ENCODE measurements around the gene LEP. TPM values are rescaled to one million over a fixed set of nuclear protein-coding genes. Genes with fewer than 3 reads are reported as not detected.

The LEP gene
- total and polyA plus RNA-seq, 9 of the 15 experiments (the other 6 are each of a cell fraction or from before 2014, with no cell fraction given), result not detected

GRCh38 chr7:128247640-128248194, 6.6 kb downstream of the LEP start (continued):
- TF ChIP-seq NFE2 (IDR thresholded peaks at IDR 0.05; ENCODE audit: low read depth) (peak; percentile 94), ATF3 (IDR thresholded peaks at IDR 0.05) (peak; percentile 73), ATF3 (CRISPR knock-in tag; conservative IDR thresholded peaks at IDR 0.05) (no peak), ZBTB12 (CRISPR knock-in tag; IDR thresholded peaks at IDR 0.05) (no peak), ZC3H4 (CRISPR knock-in tag; IDR thresholded peaks at IDR 0.05; ENCODE audit: borderline replicate concordance) (no peak), TRIM24 (IDR thresholded peaks at IDR 0.05) (peak; percentile 7 to 71; a peak in 2 of 4 replicates), MAFF (IDR thresholded peaks at IDR 0.05; ENCODE audit: low read length) (peak; percentile 89), GATA2 (CRISPR knock-in tag; IDR thresholded peaks at IDR 0.05) (0 out of 2 replicates have a peak, but pooled peaks have one; percentile 26), MAFK (IDR thresholded peaks at IDR 0.05; ENCODE audit: low read length) (peak; percentile 80), ZNF24 (IDR thresholded peaks at IDR 0.05) (peak; percentile 86), THRA (IDR thresholded peaks at IDR 0.05) (no peak), JUND (IDR thresholded peaks at IDR 0.05; ENCODE audit: borderline replicate concordance, low read depth, low read length) (peak; percentile 26; the same call in 1 of the 2 replicates), JUND (tag; IDR thresholded peaks at IDR 0.05; ENCODE audit: borderline replicate concordance, low read depth, low read length) (0 out of 3 replicates have a peak, but pooled peaks have one; percentile 24), GABPB1 (CRISPR knock-in tag; IDR thresholded peaks at IDR 0.05) (no peak), NFIC (IDR thresholded peaks at IDR 0.05) (peak; percentile 97), SMARCE1 (IDR thresholded peaks at IDR 0.05) (0 out of 2 replicates have a peak, but pooled peaks have one; percentile 12)
